OCI-M2 (cell line): ENCODE results near the gene EPHA2.

Source experiments
- DNase-seq: peaks from one replicate; lab custom pipeline; 2025; ENCODE audit not compliant: unreplicated experiment; lab: John Stamatoyannopoulos, UW

Gene EPHA2

GRCh38 chr1:16076031-16076864 is 79.6 kb downstream of the EPHA2 start:
- no peak for DNase-seq

- DNase-seq: no peak
These were observed 80.4 kb downstream of the EPHA2 start for GRCh38 chr1:16075337-16076030.
